Neural cell (in vitro differentiated cells): ENCODE measurements around the gene GIMD1. TPM values are rescaled to one million over a fixed set of nuclear protein-coding genes. Genes with fewer than 3 reads are reported as not detected.

Source experiments
- H2AFZ ChIP-seq: fragments of 200-600, 300-800 bp; sonication (generic), shearing (Covaris generic); 2 replicates; pipeline ENCODE4 v1.6.0; 2014; ENCODE audit warnings: low read depth, mild to moderate bottlenecking, antibody characterized with exemption, low read length, moderate library complexity
- H3F3A ChIP-seq: fragments of 200-600 bp; shearing (Covaris generic); 2 replicates; pipeline ENCODE4 v1.6.1; 2016; ENCODE audit warnings: mild to moderate bottlenecking, moderate library complexity, mixed read lengths, antibody characterized with exemption, low read length; ENCODE audit not compliant: insufficient read depth, poor library complexity, severe bottlenecking
- H3K27ac ChIP-seq: fragments of 200-600, 300-800 bp; sonication (generic), shearing (Covaris generic); 2 replicates; pipeline ENCODE4 v1.5.1; 2014; ENCODE audit warnings: mild to moderate bottlenecking, low read length, moderate library complexity
- H3K27me3 ChIP-seq: fragments of 300-800, 200-600 bp; sonication (generic), shearing (Covaris generic); 2 replicates; pipeline ENCODE4 v1.6.0; 2014; ENCODE audit warnings: mild to moderate bottlenecking, low read depth, low read length, moderate library complexity; ENCODE audit not compliant: insufficient read depth
- H3K36me3 ChIP-seq: fragments of 300-800, 200-600 bp; sonication (generic), shearing (Covaris generic); 2 replicates; pipeline ENCODE4 v1.5.1; 2014; ENCODE audit warnings: mild to moderate bottlenecking, antibody characterized with exemption, low read length, moderate library complexity; ENCODE audit not compliant: insufficient read depth
- H3K4me2 ChIP-seq: fragments of 300-800, 200-600 bp; sonication (generic), shearing (Covaris generic); 2 replicates; pipeline ENCODE4 v1.6.0; 2014; ENCODE audit warnings: mild to moderate bottlenecking, low read length
- H3K4me3 ChIP-seq: fragments of 300-800, 200-600 bp; sonication (generic), shearing (Covaris generic); 2 replicates; pipeline ENCODE4 v1.5.1; 2014; ENCODE audit warnings: mild to moderate bottlenecking, low read length, moderate library complexity
- H3K79me2 ChIP-seq: fragments of 200-600 bp; shearing (Covaris generic); replicated peaks from 2 replicates; pipeline ENCODE4 v1.6.0; 2014; ENCODE audit warnings: mild to moderate bottlenecking, low read length, moderate library complexity; ENCODE audit not compliant: insufficient read depth
- H3K9ac ChIP-seq: fragments of 300-800, 200-600 bp; sonication (generic), shearing (Covaris generic); 2 replicates; pipeline ENCODE4 v1.6.1; 2016; ENCODE audit warnings: mild to moderate bottlenecking, low read length, mixed read lengths
- H3K9me2 ChIP-seq: fragments of 200-600 bp; shearing (Covaris generic); 2 replicates; pipeline ENCODE4 v1.6.1; 2016; ENCODE audit warnings: mild to moderate bottlenecking, low read length, mixed read lengths; ENCODE audit not compliant: insufficient read depth
- H3K9me3 ChIP-seq: fragments of 200-600, 300-800 bp; sonication (generic), shearing (Covaris generic); 2 replicates; pipeline ENCODE4 v1.6.1; 2016; ENCODE audit warnings: mild to moderate bottlenecking, mixed run types, low read length, moderate library complexity, mixed read lengths
- H4K20me1 ChIP-seq: fragments of 200-600 bp; shearing (Covaris generic); 2 replicates; pipeline ENCODE4 v1.6.1; 2016; ENCODE audit warnings: mild to moderate bottlenecking, mixed run types; ENCODE audit not compliant: insufficient read depth
- CTCF ChIP-seq: fragments of 450-650 bp; IDR thresholded peaks from 2 replicates; pipeline ENCODE4 v1.5.1; 2014; ENCODE audit warnings: antibody characterized with exemption, mild to moderate bottlenecking, moderate library complexity; ENCODE audit not compliant: poor library complexity, severe bottlenecking
- EP300 ChIP-seq: fragments of 450-650 bp; conservative IDR thresholded peaks from 2 replicates; pipeline ENCODE4 v1.6.1; 2014; ENCODE audit warnings: antibody characterized with exemption, mild to moderate bottlenecking, moderate library complexity; ENCODE audit not compliant: poor library complexity, severe bottlenecking
- EZH2 ChIP-seq: fragments of 200-600, 300-800 bp; shearing (Covaris generic), sonication (generic); IDR thresholded peaks from 2 replicates; pipeline ENCODE4 v1.6.1; 2014; ENCODE audit warnings: antibody characterized with exemption, low read length, borderline replicate concordance, mild to moderate bottlenecking; ENCODE audit not compliant: insufficient read depth, poor library complexity, severe bottlenecking
- MXI1 ChIP-seq: fragments of 450-650 bp; conservative IDR thresholded peaks from 2 replicates; pipeline ENCODE4 v1.6.1; 2014; ENCODE audit warnings: antibody characterized with exemption, mild to moderate bottlenecking; ENCODE audit not compliant: poor library complexity, severe bottlenecking
- POLR2AphosphoS5 ChIP-seq: IDR thresholded peaks from 2 replicates; pipeline ENCODE4 v1.6.1; 2012
- RAD21 ChIP-seq: fragments of 450-650 bp; conservative IDR thresholded peaks from 2 replicates; pipeline ENCODE4 v1.6.1; 2014; ENCODE audit warnings: antibody characterized with exemption, mild to moderate bottlenecking, moderate library complexity
- REST ChIP-seq: IDR thresholded peaks from 2 replicates; pipeline ENCODE4 v1.6.1; 2012; ENCODE audit warnings: borderline replicate concordance
- SMC3 ChIP-seq: fragments of 450-650 bp; conservative IDR thresholded peaks from 2 replicates; pipeline ENCODE4 v1.6.1; 2014; ENCODE audit warnings: antibody characterized with exemption, mild to moderate bottlenecking, moderate library complexity; ENCODE audit not compliant: poor library complexity
- TAF1 ChIP-seq: IDR thresholded peaks from 2 replicates; pipeline ENCODE4 v1.6.1; 2012; ENCODE audit warnings: low read depth
- polyA plus RNA-seq: library from polyadenylated mRNA; depleted of rRNA; stranded (reverse); fragments of >200 nt; gene quantifications from 2 replicates; pipeline ENCODE4 v1.2.3, GENCODE V29; 2014

Gene GIMD1
- polyA plus RNA-seq, 1 donor from 2014 or later: not detected

GRCh38 chr4:106355193-106355592, 13.4 kb downstream of the GIMD1 start:
- H2AFZ ChIP-seq: no peak overlapping the region
- H3K36me3 ChIP-seq: no peaks in the 10 kb centered on the region
- H3K9me3 ChIP-seq: no peaks in the 10 kb centered on the region
- no peaks in the 10 kb centered on the region for H3K27me3 ChIP-seq
- no peaks in the 10 kb centered on the region for H4K20me1 ChIP-seq
- H3K79me2 ChIP-seq: no peaks in the 10 kb centered on the region
- H3K4me2 ChIP-seq: no peak overlapping the region
- no peak overlapping the region for H3K9ac ChIP-seq
- no peaks in the 10 kb centered on the region for H3K9me2 ChIP-seq
- no peaks in the 10 kb centered on the region for H3F3A ChIP-seq
- H3K4me3 ChIP-seq: no peak overlapping the region
- H3K27ac ChIP-seq: no peak overlapping the region
- TF ChIP-seq REST (no peak), EZH2 (no peak), EP300 (no peak), POLR2AphosphoS5 (no peak), TAF1 (no peak), SMC3 (no peak), CTCF (no peak)

GRCh38 chr4:106353786-106354185, 14.8 kb downstream of the GIMD1 start:
- H2AFZ ChIP-seq: no peak overlapping the region
- H3K9me3 ChIP-seq: no peaks in the 10 kb centered on the region
- no peaks in the 10 kb centered on the region for H4K20me1 ChIP-seq
- H3K9me2 ChIP-seq: no peaks in the 10 kb centered on the region
- no peak for TF ChIP-seq REST
- no peak for TF ChIP-seq POLR2AphosphoS5
- TF ChIP-seq RAD21: no peak
- no peak for TF ChIP-seq CTCF
- TF ChIP-seq TAF1: no peak
- no peak for TF ChIP-seq SMC3
- no peak for TF ChIP-seq EZH2
- no peak for TF ChIP-seq MXI1
- no peak for TF ChIP-seq EP300
- no peak overlapping the region for H3K27ac ChIP-seq
- H3F3A ChIP-seq: no peaks in the 10 kb centered on the region
- no peaks in the 10 kb centered on the region for H3K36me3 ChIP-seq
- H3K79me2 ChIP-seq: no peaks in the 10 kb centered on the region
- no peak overlapping the region for H3K4me3 ChIP-seq
- H3K4me2 ChIP-seq: no peak overlapping the region
- H3K27me3 ChIP-seq: no peaks in the 10 kb centered on the region
- H3K9ac ChIP-seq: no peak overlapping the region
